ENCODE results near the gene LRRC66. TPM values are rescaled to one million over a fixed set of nuclear protein-coding genes. Genes with fewer than 3 reads are reported as not detected.

LRRC66 gene
- total RNA-seq, 1 donor from 2014 or later: 0.05 TPM

DNA sequence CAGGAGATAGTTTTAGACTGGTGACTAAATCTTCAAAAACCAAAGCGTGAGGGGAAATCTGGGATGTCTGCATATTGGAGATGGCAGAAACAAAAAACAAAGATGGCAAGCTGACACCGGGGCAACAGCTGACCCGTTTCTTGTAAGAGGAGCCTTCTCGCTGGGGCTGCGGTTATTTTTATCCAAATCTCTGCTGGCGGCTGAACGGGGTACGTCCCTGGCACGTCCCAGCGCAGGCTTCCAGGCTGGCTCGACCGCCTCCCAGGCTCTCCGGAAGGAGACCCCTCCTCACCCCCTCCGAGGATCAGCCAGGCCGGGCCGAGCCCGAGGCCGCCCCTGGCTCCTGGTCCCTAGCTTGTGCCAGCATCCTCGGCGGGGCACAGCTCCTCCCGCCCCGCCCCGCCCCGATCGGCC, 17.5 kb upstream of the LRRC66 start:
- Mint-ChIP-seq H3K9me3 (no peaks in the 10 kb centered on the region), H3K27me3 (peaks cover 29% of the 10 kb centered on the region), H3K27ac (peak overlapping the region; percentile 68), H3K36me3 (ENCODE audit: low read depth) (no peaks in the 10 kb centered on the region), H3K4me3 (peak overlapping the region; percentile 85), H3K4me1 (peaks cover 23% of the 10 kb centered on the region)
- peak; percentile 71 for DNase-seq
- intact Hi-C loops (cut with micrococcal nuclease): loop anchor here (2.0 kb wide), 1 partner anchor 195 kb away; the partner anchor contains the start of gene DCUN1D4

DNA sequence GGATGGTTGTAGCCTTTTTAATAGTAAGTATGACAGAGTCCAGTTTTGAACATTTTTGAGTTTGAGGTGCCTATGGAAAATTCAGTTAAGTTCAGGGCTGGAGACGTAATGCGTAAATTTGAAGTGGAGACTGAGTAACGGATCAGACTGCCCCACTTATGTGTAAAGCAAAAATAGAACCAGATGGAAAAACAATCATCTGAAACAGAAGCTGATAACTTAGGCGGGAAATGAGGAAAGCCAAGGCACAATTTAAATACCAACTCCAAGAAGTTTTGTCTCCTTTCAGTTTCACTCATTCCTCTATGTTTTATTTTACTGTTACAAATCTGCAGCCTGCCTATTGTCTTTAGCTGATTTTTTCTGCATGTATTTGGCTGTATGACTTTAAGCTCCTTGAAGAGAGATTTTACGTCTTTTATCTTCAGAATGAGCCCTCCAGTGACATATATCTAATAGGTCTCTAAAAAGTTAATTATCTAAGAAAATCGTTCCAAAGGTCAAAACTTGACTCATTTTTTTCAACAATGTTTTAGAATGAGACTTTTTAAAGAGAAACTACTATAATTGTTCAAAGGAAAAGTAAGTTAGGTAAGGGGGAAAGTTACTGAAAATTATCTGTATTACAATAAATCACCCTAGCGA, 16.8 kb upstream of the LRRC66 start:
- peak overlapping the region; percentile 68 for H3K27ac Mint-ChIP-seq
- H3K4me3 Mint-ChIP-seq: peak overlapping the region; percentile 85
- no peaks in the 10 kb centered on the region for H3K36me3 Mint-ChIP-seq (ENCODE audit: low read depth)
- H3K27me3 Mint-ChIP-seq: peaks cover 24% of the 10 kb centered on the region
- intact Hi-C loops (cut with micrococcal nuclease): no loop called here
- H3K4me1 Mint-ChIP-seq: peaks cover 23% of the 10 kb centered on the region
- no peak for DNase-seq
- H3K9me3 Mint-ChIP-seq: no peaks in the 10 kb centered on the region

DNA sequence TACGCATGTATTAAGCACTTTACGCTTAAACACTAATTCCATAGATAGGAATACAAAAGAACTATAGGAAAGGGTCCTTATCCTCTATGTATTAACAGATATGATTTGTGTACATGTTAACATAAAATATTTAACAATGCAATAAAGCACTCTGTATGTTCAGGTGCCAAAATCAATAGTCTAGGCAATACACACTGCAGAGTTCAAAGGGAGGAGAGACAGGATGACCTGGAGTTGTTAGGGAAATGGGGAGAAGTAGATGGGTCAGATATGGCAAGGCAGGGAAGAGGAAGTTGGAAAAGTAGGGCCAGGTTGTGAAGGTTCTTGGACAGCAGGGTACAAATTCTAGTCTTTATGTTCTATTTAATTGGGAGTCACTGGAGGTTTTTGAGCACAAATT, 15.0 kb upstream of the LRRC66 start:
- H3K27me3 Mint-ChIP-seq: peaks cover 11% of the 10 kb centered on the region
- H3K4me3 Mint-ChIP-seq: no peak overlapping the region
- no peak for DNase-seq
- peaks cover 26% of the 10 kb centered on the region for H3K4me1 Mint-ChIP-seq
- H3K9me3 Mint-ChIP-seq: no peaks in the 10 kb centered on the region
- no peak overlapping the region for H3K27ac Mint-ChIP-seq
- intact Hi-C loops (cut with micrococcal nuclease): no loop called here
- H3K36me3 Mint-ChIP-seq (ENCODE audit: low read depth): no peaks in the 10 kb centered on the region

DNA sequence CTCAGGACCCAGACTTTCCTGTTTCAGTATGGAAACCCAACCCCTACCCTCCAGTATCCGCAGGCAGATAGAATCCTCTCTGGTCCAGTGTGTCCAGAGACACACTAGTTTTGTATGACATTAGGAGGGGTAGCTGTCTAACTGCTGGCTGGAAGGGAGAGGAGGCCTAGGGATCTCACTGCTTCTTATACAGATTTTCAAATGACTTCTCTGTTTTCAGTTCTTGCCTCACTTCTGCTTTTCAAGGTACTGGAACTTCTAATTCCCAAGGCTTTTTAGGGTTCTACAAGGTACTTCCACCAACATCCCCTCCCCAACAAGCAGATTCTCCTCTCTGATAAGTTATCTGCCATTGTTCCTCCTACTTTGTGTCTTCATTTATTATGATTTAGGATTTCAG, 11.8 kb upstream of the LRRC66 start:
- Mint-ChIP-seq H3K27me3 (no peaks in the 10 kb centered on the region), H3K4me1 (peaks cover 16% of the 10 kb centered on the region), H3K36me3 (ENCODE audit: low read depth) (peaks cover 10% of the 10 kb centered on the region), H3K4me3 (no peak overlapping the region), H3K9me3 (no peaks in the 10 kb centered on the region), H3K27ac (no peak overlapping the region)
- intact Hi-C loops (cut with micrococcal nuclease): no loop called here
- no peak for DNase-seq

DNA sequence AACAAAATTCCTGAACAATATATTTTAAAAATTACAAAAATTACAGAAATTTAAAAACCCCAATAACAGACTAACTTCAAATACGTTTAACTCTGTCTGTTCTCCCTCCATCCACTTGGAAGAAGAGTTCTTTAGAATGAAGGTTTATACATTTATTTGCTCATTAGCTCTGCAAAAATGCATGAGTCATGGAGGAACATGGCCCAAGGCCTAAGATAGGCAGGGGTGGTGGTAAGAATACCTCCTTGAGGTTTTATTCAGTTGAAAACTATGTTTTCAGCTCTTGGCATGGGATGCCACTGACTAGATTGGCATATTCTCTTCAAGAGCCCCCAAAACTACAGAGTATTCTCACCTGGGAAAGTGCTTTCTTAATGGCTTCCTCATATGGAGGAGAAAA, 8.8 kb upstream of the LRRC66 start:
- peaks cover 3% of the 10 kb centered on the region for H3K4me1 Mint-ChIP-seq
- intact Hi-C loops (cut with micrococcal nuclease): loop anchor here (5.0 kb wide), 1 partner anchor 132 kb away; no protein-coding TSS in a partner anchor
- no peak overlapping the region for H3K4me3 Mint-ChIP-seq
- no peaks in the 10 kb centered on the region for H3K9me3 Mint-ChIP-seq
- peak; percentile 45 for DNase-seq
- no peak overlapping the region for H3K27ac Mint-ChIP-seq
- H3K27me3 Mint-ChIP-seq: no peaks in the 10 kb centered on the region
- H3K36me3 Mint-ChIP-seq (ENCODE audit: low read depth): peaks cover 10% of the 10 kb centered on the region

DNA sequence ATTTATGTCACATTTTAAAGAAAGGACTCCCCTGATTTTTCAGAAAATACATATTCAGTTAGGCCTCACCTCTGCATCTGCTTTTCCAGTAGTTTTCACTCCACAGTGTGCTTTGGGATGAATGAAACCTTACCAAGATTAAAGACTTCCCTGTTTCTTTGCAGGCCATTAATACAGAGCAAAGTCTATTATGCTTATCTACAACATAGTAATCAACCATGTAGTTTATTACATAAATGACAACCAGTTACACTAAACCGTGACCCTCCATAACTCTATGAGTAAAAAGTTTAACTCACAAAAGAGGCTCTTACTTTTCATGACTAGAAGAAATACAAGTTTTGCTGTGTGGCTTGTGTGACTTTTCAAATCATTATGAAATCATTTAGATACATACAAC, 2.3 kb downstream of the LRRC66 start:
- no peak overlapping the region for H3K27ac Mint-ChIP-seq
- no peaks in the 10 kb centered on the region for H3K27me3 Mint-ChIP-seq
- peaks cover 1% of the 10 kb centered on the region for H3K36me3 Mint-ChIP-seq (ENCODE audit: low read depth)
- H3K4me1 Mint-ChIP-seq: peaks cover 5% of the 10 kb centered on the region
- intact Hi-C loops (cut with micrococcal nuclease): no loop called here
- no peak overlapping the region for H3K4me3 Mint-ChIP-seq
- DNase-seq: no peak
- H3K9me3 Mint-ChIP-seq: no peaks in the 10 kb centered on the region

DNA sequence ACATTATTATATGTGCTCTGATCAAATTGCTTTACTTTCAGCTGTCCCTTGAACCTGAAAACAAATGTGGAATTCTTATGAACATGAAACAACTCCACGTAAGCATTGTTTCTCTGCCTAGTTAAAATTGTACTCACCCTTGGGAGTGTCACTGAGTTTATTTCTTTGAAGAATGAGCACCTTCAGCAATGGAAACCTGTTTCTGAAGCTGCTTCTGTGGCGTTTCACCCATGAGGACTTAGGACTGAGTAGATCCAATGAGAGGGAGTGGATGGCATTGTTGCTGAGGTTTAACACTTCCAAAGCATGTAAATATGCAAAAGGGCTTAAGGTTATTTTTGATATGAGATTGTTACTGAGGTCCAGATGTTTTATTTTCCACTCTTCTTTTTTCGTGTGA, 3.2 kb downstream of the LRRC66 start:
- Mint-ChIP-seq H3K4me3 (no peak overlapping the region), H3K36me3 (ENCODE audit: low read depth) (peaks cover 1% of the 10 kb centered on the region), H3K27me3 (no peaks in the 10 kb centered on the region), H3K9me3 (no peaks in the 10 kb centered on the region), H3K4me1 (peaks cover 5% of the 10 kb centered on the region), H3K27ac (no peak overlapping the region)
- intact Hi-C loops (cut with micrococcal nuclease): no loop called here
- no peak for DNase-seq

DNA sequence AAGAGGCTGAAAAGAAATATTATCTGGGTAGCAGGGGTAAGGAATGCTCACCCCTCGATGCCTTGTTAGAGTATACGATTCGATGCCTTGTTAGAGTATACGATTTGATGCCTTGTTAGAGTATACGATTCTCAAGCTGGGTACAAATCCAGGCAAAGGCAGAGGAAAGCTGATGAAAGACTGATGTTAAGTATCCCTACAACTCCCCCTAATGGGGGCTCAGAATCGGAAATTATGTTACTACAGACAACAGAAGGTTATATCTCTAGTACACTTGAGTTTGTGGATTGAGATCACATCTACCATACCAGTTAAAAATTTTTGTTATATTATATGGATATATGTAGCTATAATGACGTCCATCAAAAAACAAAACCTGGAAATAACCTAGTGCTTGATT, 4.8 kb downstream of the LRRC66 start:
- Mint-ChIP-seq H3K36me3 (ENCODE audit: low read depth) (peaks cover 1% of the 10 kb centered on the region), H3K27me3 (no peaks in the 10 kb centered on the region), H3K27ac (no peak overlapping the region), H3K4me3 (no peak overlapping the region), H3K9me3 (no peaks in the 10 kb centered on the region), H3K4me1 (peaks cover 4% of the 10 kb centered on the region)
- intact Hi-C loops (cut with micrococcal nuclease): no loop called here
- DNase-seq: no peak

DNA sequence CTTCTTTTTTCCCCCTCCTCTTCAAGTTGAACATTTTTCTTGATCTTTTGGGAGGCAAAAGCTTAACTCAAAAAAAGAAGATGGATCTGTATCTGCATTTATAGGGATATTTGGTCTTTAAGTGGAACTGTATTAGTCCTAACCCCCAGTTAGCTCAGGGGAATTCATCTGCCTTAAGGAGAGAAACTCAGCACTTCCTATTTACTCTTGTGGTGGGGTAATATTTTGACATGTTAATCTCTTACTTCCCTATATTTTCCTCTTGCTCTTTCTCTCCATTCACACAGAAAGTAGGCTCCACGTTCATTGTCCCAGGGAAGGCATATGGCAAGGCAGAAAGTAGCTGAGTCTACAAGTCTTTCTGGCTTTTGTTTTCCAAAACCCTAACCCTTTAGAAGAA, 5.3 kb downstream of the LRRC66 start:
- Mint-ChIP-seq H3K4me1 (peaks cover 1% of the 10 kb centered on the region), H3K36me3 (ENCODE audit: low read depth) (peaks cover 1% of the 10 kb centered on the region), H3K27ac (no peak overlapping the region), H3K9me3 (no peaks in the 10 kb centered on the region), H3K27me3 (no peaks in the 10 kb centered on the region), H3K4me3 (no peak overlapping the region)
- intact Hi-C loops (cut with micrococcal nuclease): no loop called here
- no peak for DNase-seq

DNA sequence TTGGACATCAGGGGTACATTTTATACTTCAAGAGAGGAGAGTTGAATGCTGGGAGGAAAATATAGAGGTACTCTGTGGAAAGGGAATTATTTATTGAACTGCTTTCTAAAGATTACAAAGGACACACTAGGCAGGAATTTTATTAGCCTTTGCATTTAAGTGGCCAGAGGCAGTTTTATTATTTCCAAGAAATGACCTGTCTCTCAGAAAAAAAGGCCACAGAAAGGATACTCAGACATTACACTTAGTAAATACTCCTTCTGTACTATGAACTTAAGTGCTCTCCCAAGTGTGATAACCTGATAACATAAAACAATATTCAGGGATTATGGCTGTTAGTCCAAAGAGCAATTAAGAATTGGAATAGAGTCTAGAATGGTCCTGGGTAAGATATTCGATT, 7.5 kb downstream of the LRRC66 start:
- H3K4me1 Mint-ChIP-seq: no peaks in the 10 kb centered on the region
- H3K4me3 Mint-ChIP-seq: no peak overlapping the region
- DNase-seq: no peak
- H3K9me3 Mint-ChIP-seq: no peaks in the 10 kb centered on the region
- peaks cover 1% of the 10 kb centered on the region for H3K36me3 Mint-ChIP-seq (ENCODE audit: low read depth)
- no peak overlapping the region for H3K27ac Mint-ChIP-seq
- intact Hi-C loops (cut with micrococcal nuclease): no loop called here
- H3K27me3 Mint-ChIP-seq: no peaks in the 10 kb centered on the region

DNA sequence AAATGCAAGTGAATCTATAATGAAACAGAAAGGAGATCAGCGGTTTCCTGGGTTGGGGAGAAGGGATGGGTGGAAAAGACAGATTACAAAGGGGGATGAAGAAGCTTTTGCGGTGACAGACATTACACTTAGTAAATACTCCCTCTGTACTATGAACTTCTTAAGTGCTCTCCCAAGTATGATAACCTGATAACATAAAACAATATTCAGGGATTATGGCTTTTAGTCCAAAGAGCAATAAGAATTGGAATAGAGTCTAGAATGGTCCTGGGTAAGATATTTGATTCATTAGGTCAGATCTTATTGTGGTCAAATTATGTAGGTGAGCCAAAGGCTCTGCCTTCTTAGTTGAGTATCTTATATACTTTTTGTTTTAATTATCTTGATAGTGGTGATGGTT, 9.2 kb downstream of the LRRC66 start:
- DNase-seq: no peak
- no peaks in the 10 kb centered on the region for H3K27me3 Mint-ChIP-seq
- H3K36me3 Mint-ChIP-seq (ENCODE audit: low read depth): peaks cover 1% of the 10 kb centered on the region
- H3K9me3 Mint-ChIP-seq: no peaks in the 10 kb centered on the region
- H3K27ac Mint-ChIP-seq: no peak overlapping the region
- no peaks in the 10 kb centered on the region for H3K4me1 Mint-ChIP-seq
- no peak overlapping the region for H3K4me3 Mint-ChIP-seq
- intact Hi-C loops (cut with micrococcal nuclease): no loop called here

DNA sequence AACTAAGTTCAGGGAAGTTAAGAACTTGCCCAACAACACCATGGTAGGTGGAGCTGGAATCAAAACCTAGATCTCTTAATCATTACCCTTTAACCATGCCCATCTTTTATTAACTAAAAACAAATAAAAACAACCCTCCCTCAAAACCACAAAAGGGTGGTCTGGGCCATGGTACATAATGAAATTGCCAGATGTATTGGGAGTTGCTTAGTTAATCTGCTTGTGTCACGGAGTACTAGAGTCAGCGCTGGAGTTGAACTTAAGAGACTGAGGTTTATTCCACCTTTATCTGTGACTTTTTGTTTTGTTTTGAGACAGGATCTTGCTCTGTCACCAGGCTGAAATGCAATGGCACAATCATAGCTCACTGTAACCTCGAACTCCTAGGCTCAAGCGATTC, 13.3 kb downstream of the LRRC66 start:
- H3K4me3 Mint-ChIP-seq: no peak overlapping the region
- H3K36me3 Mint-ChIP-seq (ENCODE audit: low read depth): no peaks in the 10 kb centered on the region
- H3K27me3 Mint-ChIP-seq: no peaks in the 10 kb centered on the region
- no peak overlapping the region for H3K27ac Mint-ChIP-seq
- intact Hi-C loops (cut with micrococcal nuclease): no loop called here
- no peak for DNase-seq
- no peaks in the 10 kb centered on the region for H3K4me1 Mint-ChIP-seq
- H3K9me3 Mint-ChIP-seq: no peaks in the 10 kb centered on the region

DNA sequence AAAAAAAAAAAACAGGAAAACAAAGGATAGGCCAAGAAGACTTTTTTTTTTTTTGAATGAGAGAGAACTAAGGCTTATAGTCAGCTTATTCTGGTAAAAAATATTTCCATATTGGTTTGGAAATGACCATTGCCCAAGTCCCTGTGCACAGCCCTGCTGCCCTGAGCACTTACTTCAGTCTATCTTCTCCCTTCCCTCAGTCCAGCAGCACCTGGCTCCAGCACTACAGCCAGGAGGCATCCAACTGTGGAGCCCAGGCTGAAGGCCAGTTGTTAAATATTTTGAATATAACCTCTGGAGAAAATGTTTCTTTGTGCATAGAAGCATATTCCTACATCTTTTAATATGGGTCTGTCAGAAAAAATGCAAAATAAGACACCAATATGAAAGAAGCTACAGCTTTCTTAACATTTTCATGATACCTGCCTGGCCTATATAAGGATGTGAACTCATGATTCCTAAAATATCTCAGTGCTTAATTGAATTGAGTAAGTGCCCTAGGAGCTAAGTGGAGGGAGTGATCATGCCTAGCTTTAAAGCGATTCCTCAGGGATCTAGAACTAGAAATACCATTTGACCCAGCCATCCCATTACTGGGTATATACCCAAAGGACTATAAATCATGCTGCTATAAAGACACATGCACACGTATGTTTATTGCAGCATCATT, 14.4 kb downstream of the LRRC66 start:
- Mint-ChIP-seq H3K4me1 (no peaks in the 10 kb centered on the region), H3K36me3 (ENCODE audit: low read depth) (no peaks in the 10 kb centered on the region), H3K27me3 (no peaks in the 10 kb centered on the region), H3K4me3 (no peak overlapping the region), H3K9me3 (no peaks in the 10 kb centered on the region), H3K27ac (no peak overlapping the region)
- intact Hi-C loops (cut with micrococcal nuclease): no loop called here
- no peak for DNase-seq

DNA sequence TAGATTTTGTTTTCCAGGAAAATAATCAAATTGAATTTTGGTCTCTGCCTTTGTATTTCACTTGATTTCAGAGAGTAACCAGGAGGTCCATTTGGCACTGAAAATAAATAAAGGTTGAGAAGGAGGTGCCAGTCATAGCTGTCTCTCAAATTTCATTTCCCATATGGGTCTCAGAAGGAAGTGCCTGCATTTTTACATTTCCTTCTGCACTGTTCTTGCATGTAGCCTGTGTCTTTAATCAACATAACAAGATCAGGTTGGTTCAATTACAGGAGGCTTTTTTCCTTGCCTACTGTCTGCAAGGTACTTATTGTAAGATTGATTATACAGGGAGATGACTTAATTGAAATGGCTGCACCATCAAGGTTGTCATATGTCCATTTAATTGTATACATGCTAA, 15.7 kb downstream of the LRRC66 start:
- H3K9me3 Mint-ChIP-seq: no peaks in the 10 kb centered on the region
- no peak overlapping the region for H3K4me3 Mint-ChIP-seq
- intact Hi-C loops (cut with micrococcal nuclease): no loop called here
- H3K4me1 Mint-ChIP-seq: no peaks in the 10 kb centered on the region
- no peaks in the 10 kb centered on the region for H3K36me3 Mint-ChIP-seq (ENCODE audit: low read depth)
- no peaks in the 10 kb centered on the region for H3K27me3 Mint-ChIP-seq
- no peak overlapping the region for H3K27ac Mint-ChIP-seq
- DNase-seq: no peak

DNA sequence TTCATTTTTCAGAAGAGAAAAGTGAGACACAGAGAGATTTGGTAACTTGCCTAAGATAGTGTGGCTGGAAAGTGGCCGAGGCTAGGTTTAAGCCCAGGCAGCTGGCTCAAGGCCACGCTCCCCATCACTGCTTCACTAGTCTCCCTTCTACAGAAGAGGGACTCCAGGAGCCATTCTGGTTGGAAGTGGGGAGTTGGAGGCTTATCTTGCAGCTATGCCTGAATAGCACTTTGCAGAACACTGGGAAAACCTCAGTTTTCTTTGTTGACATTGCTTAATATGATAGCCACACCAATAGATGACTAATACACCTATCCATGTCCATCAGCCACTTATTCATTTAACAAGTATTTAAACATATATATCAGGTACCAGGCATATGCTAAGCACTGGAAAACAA, 18.5 kb downstream of the LRRC66 start:
- Mint-ChIP-seq H3K27ac (no peak overlapping the region), H3K9me3 (no peaks in the 10 kb centered on the region), H3K27me3 (no peaks in the 10 kb centered on the region), H3K4me3 (no peak overlapping the region), H3K36me3 (ENCODE audit: low read depth) (no peaks in the 10 kb centered on the region), H3K4me1 (no peaks in the 10 kb centered on the region)
- intact Hi-C loops (cut with micrococcal nuclease): no loop called here
- DNase-seq: no peak

Data from activated CD4-positive, alpha-beta T cell treated with anti-CD3 and anti-CD28 coated beads, Interleukin-2, amount 10 ng/mL, durations not matched to agents 24 days and 14 days (primary cell).